ENCODE measurements around the gene PRRC1. TPM values are rescaled to one million over a fixed set of nuclear protein-coding genes. Genes with fewer than 3 reads are reported as not detected.
"Not testable (repeated sequence)": the region's sequence is repeated elsewhere in the genome, so short reads cannot be mapped to it uniquely, and the experiment has no call there.

PRRC1 gene
- polyA plus RNA-seq, 3 donors from 2014 or later: 18.2 to 36.5 (median 36.3) TPM

DNA sequence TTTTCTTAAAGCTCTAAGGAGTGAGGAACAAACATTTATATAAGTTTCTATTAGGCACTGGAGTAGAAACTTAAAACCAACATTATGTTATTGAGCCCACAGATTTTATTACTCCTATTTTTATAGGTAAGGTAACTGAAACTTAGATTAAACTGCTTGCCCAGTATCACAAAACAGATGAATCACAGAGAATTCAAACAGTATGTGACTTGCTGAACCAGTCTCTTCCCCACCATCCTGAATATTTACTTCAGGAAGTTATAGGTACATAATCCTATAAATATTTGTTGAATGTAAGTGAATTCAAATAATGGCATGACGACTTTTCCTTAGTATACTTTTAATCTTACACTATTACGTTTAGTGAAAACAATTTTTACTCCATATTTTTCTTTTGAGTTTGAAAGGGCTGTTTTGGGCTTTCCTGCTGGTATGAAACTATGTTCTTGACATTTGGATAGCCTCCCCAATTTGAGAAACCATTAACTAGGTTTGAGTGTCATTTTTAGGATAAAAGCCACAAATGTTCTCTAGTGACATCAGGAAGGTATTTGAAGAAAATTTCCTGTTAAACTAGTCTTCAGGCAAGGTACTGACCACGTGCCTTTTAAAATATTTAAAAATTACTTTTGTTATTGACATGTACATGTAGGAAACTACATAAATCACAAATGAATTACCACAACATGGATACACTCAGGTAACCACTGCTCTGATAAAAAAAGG lies 39.3 kb downstream of the PRRC1 start:
- Mint-ChIP-seq H3K4me1 (no peaks in the 10 kb centered on the region), H3K27ac (no peak overlapping the region), H3K9me3 (no peaks in the 10 kb centered on the region), H3K27me3 (ENCODE audit: low read depth in 3 of 3) (peaks cover 0 to 2% (median 0%) of the 10 kb centered on the region in 3 donors), H3K36me3 (peaks cover 8 to 32% (median 10%) of the 10 kb centered on the region in 3 donors), H3K4me3 (no peak overlapping the region)
- no peak for DNase-seq

DNA sequence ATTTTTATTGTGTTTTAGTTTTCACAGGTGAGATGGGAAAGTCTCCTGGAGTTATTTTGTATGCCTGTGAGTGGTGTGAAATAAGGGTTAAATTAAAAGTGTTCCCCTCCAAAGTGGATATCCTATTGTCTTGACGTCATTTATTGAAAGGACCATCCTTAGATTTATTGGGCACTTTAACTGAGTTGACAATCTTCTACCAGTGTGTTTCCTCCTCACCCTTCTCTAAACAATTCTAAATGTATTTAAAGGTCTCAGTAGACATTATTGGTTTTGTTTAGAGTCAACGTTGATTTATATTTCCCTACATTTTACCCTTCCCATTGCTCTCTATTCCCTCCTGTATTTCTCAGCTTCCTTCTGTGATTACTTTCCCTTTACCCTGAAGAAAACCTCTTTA lies 40.8 kb downstream of the PRRC1 start:
- peaks cover 4 to 23% (median 10%) of the 10 kb centered on the region in 3 donors for H3K36me3 Mint-ChIP-seq
- peaks cover 0 to 2% (median 0%) of the 10 kb centered on the region in 3 donors for H3K27me3 Mint-ChIP-seq (ENCODE audit: low read depth in 3 of 3)

GRCh38 chr5:127561254-127561653 lies 43.8 kb downstream of the PRRC1 start:
- Mint-ChIP-seq H3K4me3 (no peak overlapping the region), H3K27ac (no peak overlapping the region), H3K4me1 (no peaks in the 10 kb centered on the region), H3K27me3 (ENCODE audit: low read depth in 3 of 3) (peaks cover 0 to 2% (median 0%) of the 10 kb centered on the region in 3 donors), H3K36me3 (peaks cover 4 to 6% (median 4%) of the 10 kb centered on the region in 3 donors), H3K9me3 (no peaks in the 10 kb centered on the region)
- DNase-seq: no peak

More for the DNA sequence above, 40.8 kb downstream of the PRRC1 start:
- Mint-ChIP-seq H3K9me3 (no peaks in the 10 kb centered on the region), H3K4me3 (no peak overlapping the region), H3K27ac (no peak overlapping the region), H3K4me1 (no peaks in the 10 kb centered on the region)
- no peak for DNase-seq

GRCh38 chr5:127562252-127562651 lies 44.8 kb downstream of the PRRC1 start:
- H3K4me3 Mint-ChIP-seq: no peak overlapping the region
- H3K36me3 Mint-ChIP-seq: peaks cover 4 to 6% (median 4%) of the 10 kb centered on the region in 3 donors
- H3K4me1 Mint-ChIP-seq: no peaks in the 10 kb centered on the region
- H3K27me3 Mint-ChIP-seq (ENCODE audit: low read depth in 3 of 3): peaks cover 0 to under 1% (median 0%) of the 10 kb centered on the region in 3 donors
- H3K9me3 Mint-ChIP-seq: no peaks in the 10 kb centered on the region
- no peak overlapping the region for H3K27ac Mint-ChIP-seq
- no peak for DNase-seq

GRCh38 chr5:127563136-127563535 lies 45.7 kb downstream of the PRRC1 start:
- H3K27ac Mint-ChIP-seq: no peak overlapping the region
- H3K27me3 Mint-ChIP-seq (ENCODE audit: low read depth in 3 of 3): peaks cover 0 to 2% (median 0%) of the 10 kb centered on the region in 3 donors
- no peaks in the 10 kb centered on the region for H3K9me3 Mint-ChIP-seq
- no peak overlapping the region for H3K4me3 Mint-ChIP-seq
- peaks cover 4 to 6% (median 4%) of the 10 kb centered on the region in 3 donors for H3K36me3 Mint-ChIP-seq
- DNase-seq: no peak
- no peaks in the 10 kb centered on the region for H3K4me1 Mint-ChIP-seq

DNA sequence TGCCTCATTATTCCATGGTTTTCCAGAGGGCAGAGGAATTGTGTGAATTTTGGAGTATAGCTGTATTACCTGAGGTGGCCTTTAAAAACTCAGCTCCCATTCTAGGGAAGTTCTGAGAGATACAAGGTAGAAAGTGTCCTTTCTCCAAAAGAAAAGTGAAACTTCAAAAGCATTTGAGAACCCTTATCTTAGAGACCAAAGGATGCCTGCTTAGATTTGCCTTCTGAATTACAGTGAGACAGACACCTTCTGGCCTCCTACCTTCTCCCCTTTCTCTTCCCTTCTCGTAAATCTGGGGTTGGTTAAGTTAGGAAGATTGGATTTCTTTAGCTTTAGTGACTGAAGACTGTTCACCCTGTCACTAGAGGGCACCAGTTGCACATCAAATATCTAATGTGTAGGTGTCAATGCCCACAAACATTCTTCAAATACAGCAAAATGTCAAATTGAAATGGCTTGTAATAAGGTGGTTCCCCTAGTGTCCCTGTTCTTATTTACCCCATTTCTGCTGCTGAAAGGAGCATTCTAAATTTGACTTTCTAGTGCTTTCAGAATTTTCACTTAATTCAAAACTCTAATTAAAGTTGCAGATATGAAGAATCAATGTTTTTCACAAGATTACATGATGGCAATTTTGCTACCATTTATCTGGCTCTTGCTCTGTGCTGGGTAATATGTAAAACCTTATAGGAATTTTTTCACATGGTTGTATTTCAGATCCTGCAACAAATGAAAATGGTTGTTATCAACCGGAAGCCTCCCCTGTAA lies 46.7 kb downstream of the PRRC1 start:
- H3K27me3 Mint-ChIP-seq (ENCODE audit: low read depth in 3 of 3): peaks cover 0 to 2% (median 0%) of the 10 kb centered on the region in 3 donors
- no peak overlapping the region for H3K4me3 Mint-ChIP-seq
- H3K36me3 Mint-ChIP-seq: peaks cover 0 to 3% (median 1%) of the 10 kb centered on the region in 3 donors
- no peaks in the 10 kb centered on the region for H3K4me1 Mint-ChIP-seq
- no peaks in the 10 kb centered on the region for H3K9me3 Mint-ChIP-seq
- no peak overlapping the region for H3K27ac Mint-ChIP-seq
- peak; percentile 39 to 53 (median 45) for DNase-seq

GRCh38 chr5:127565586-127566270 lies 48.3 kb downstream of the PRRC1 start:
- Mint-ChIP-seq H3K4me1 (no peaks in the 10 kb centered on the region), H3K36me3 (no peaks in the 10 kb centered on the region), H3K27me3 (ENCODE audit: low read depth in 3 of 3) (peaks cover 0 to 2% (median 0%) of the 10 kb centered on the region in 3 donors), H3K27ac (no peak overlapping the region), H3K9me3 (no peaks in the 10 kb centered on the region), H3K4me3 (no peak overlapping the region)
- DNase-seq: no peak

- peaks cover 0 to 5% (median 0%) of the 10 kb centered on the region in 3 donors for H3K27me3 Mint-ChIP-seq (ENCODE audit: low read depth in 3 of 3)
- no peak overlapping the region for H3K4me3 Mint-ChIP-seq
- H3K9me3 Mint-ChIP-seq: no peaks in the 10 kb centered on the region
- no peak for DNase-seq
- H3K27ac Mint-ChIP-seq: no peak overlapping the region
- H3K36me3 Mint-ChIP-seq: no peaks in the 10 kb centered on the region
- no peaks in the 10 kb centered on the region for H3K4me1 Mint-ChIP-seq
These were observed 49.8 kb downstream of the PRRC1 start for GRCh38 chr5:127567026-127567768.

- H3K9me3 Mint-ChIP-seq: no peaks in the 10 kb centered on the region
- H3K4me3 Mint-ChIP-seq: peak overlapping the region in 1 of 5 donors; percentile 24
- no peaks in the 10 kb centered on the region for H3K36me3 Mint-ChIP-seq
- H3K27ac Mint-ChIP-seq: no peak overlapping the region
- no peak for DNase-seq
- no peaks in the 10 kb centered on the region for H3K4me1 Mint-ChIP-seq
- peaks cover 0 to 5% (median 0%) of the 10 kb centered on the region in 3 donors for H3K27me3 Mint-ChIP-seq (ENCODE audit: low read depth in 3 of 3)
These were observed 50.7 kb downstream of the PRRC1 start for GRCh38 chr5:127568166-127568565.

DNA sequence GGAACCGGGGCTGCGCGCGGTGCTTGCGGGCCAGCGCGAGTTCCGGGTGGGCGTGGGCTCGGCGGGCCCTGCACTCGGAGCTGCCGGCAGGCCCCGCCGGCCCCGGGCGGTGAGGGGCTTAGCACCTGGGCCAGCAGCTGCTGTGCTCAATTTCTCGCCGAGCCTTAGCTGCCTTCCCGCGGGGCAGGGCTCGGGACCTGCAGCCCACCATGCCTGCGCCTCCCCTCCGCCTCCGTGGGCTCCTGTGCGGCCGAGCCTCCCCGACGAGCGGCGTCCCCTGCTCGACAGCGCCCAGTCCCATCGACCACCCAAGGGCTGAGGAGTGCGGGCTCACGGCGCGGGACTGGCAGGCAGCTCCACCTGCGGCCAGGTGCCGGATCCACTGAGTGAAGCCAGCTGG lies 52.0 kb downstream of the PRRC1 start:
- DNase-seq; H3K27me3 Mint-ChIP-seq (ENCODE audit: low read depth in 3 of 3); H3K9me3 Mint-ChIP-seq; H3K36me3 Mint-ChIP-seq; H3K4me1 Mint-ChIP-seq; H3K27ac Mint-ChIP-seq: not testable (repeated sequence)
- H3K4me3 Mint-ChIP-seq: peak overlapping the region in 1 of 5 donors; percentile 48

- peaks cover 0 to 2% (median 0%) of the 10 kb centered on the region in 3 donors for H3K36me3 Mint-ChIP-seq
- DNase-seq: no peak
- H3K4me3 Mint-ChIP-seq: no peak overlapping the region
- peaks cover 0 to 5% (median 4%) of the 10 kb centered on the region in 3 donors for H3K27me3 Mint-ChIP-seq (ENCODE audit: low read depth in 3 of 3)
- no peak overlapping the region for H3K27ac Mint-ChIP-seq
- H3K9me3 Mint-ChIP-seq: peaks cover 5 to 21% (median 12%) of the 10 kb centered on the region in 6 donors
- H3K4me1 Mint-ChIP-seq: no peaks in the 10 kb centered on the region
These were observed 54.1 kb downstream of the PRRC1 start for GRCh38 chr5:127571314-127572131.

GRCh38 chr5:127572930-127573329 lies 55.5 kb downstream of the PRRC1 start:
- Mint-ChIP-seq H3K4me3 (no peak overlapping the region), H3K9me3 (peaks cover 5 to 21% (median 12%) of the 10 kb centered on the region in 6 donors), H3K27me3 (ENCODE audit: low read depth in 3 of 3) (peaks cover 0 to 4% (median 3%) of the 10 kb centered on the region in 3 donors), H3K36me3 (peaks cover 0 to 2% (median 0%) of the 10 kb centered on the region in 3 donors), H3K27ac (no peak overlapping the region), H3K4me1 (no peaks in the 10 kb centered on the region)
- DNase-seq: no peak

Measured in immature natural killer cell (primary cell).